RWPE2 (cell line): ENCODE data around the gene PCAT6.

ENCODE experiments used
- ATAC-seq: fragments of 200-7000 bp; cut with Tn5 transposase; 3 replicates; pipeline ENCODE4 v1.9.1; 2021; ENCODE audit warnings: low read depth
- DNase-seq: peaks from one replicate; pipeline ENCODE4 v3.0.0-alpha.2; 2020; ENCODE audit warnings: low spot score
- H3K27ac ChIP-seq: fragments of 450-650 bp; 2 replicates; pipeline ENCODE4 v1.5.1; 2017; ENCODE audit warnings: mild to moderate bottlenecking; ENCODE audit not compliant: poor library complexity, severe bottlenecking
- H3K27me3 ChIP-seq: fragments of 250-450 bp; sonication (Bioruptor Pico); 2 replicates; pipeline ENCODE4 v1.5.1; 2021; ENCODE audit warnings: mild to moderate bottlenecking, moderate library complexity; ENCODE audit not compliant: insufficient read depth, poor library complexity, severe bottlenecking
- H3K36me3 ChIP-seq: fragments of 250-450 bp; sonication (Bioruptor Pico); 2 replicates; pipeline ENCODE4 v1.5.1; 2020; ENCODE audit warnings: low read depth, mild to moderate bottlenecking, moderate library complexity
- H3K4me1 ChIP-seq: fragments of 250-450 bp; sonication (Bioruptor Pico); 2 replicates; pipeline ENCODE4 v1.5.1; 2021; ENCODE audit warnings: mild to moderate bottlenecking, moderate library complexity; ENCODE audit not compliant: insufficient read depth, poor library complexity, severe bottlenecking
- H3K4me3 ChIP-seq: fragments of 250-450 bp; sonication (Bioruptor Pico); 2 replicates; pipeline ENCODE4 v1.5.1; 2021; ENCODE audit warnings: mild to moderate bottlenecking, moderate library complexity; ENCODE audit not compliant: severe bottlenecking
- H3K9me3 ChIP-seq: fragments of 250-450 bp; sonication (Bioruptor Pico); 2 replicates; pipeline ENCODE4 v1.5.1; 2021; ENCODE audit warnings: mild to moderate bottlenecking, moderate library complexity; ENCODE audit not compliant: severe bottlenecking
- TF ChIP-seq, protein P1 (sequence below): fragments of 450-650 bp; IDR thresholded peaks from one replicate; pipeline ENCODE4 v1.5.1; 2017; ENCODE audit warnings: mild to moderate bottlenecking, moderate library complexity; ENCODE audit not compliant: poor library complexity, severe bottlenecking

Gene PCAT6

DNA sequence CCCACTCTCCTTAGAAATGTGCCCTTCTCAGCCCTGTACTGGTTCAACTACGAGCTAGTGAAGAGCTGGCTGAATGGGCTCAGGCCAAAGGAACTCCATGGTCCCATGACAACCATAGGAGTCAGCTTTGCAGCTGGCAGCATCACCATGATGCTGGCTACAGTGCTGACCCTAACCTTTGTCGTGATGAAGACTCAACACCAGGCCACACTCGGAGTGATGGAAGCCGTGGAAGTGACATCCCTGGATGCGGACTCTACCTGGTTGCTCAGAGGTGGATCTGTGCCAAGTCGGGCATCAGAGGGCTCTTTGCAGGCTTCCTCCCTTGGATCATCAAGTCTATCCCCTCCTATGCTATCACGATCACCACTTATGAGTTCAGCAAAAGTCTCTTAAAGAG is 14.1 kb upstream of the PCAT6 start:
- H3K4me3 ChIP-seq: no peak overlapping the region
- H3K27me3 ChIP-seq: no peaks in the 10 kb centered on the region
- TF ChIP-seq, protein P1, sequence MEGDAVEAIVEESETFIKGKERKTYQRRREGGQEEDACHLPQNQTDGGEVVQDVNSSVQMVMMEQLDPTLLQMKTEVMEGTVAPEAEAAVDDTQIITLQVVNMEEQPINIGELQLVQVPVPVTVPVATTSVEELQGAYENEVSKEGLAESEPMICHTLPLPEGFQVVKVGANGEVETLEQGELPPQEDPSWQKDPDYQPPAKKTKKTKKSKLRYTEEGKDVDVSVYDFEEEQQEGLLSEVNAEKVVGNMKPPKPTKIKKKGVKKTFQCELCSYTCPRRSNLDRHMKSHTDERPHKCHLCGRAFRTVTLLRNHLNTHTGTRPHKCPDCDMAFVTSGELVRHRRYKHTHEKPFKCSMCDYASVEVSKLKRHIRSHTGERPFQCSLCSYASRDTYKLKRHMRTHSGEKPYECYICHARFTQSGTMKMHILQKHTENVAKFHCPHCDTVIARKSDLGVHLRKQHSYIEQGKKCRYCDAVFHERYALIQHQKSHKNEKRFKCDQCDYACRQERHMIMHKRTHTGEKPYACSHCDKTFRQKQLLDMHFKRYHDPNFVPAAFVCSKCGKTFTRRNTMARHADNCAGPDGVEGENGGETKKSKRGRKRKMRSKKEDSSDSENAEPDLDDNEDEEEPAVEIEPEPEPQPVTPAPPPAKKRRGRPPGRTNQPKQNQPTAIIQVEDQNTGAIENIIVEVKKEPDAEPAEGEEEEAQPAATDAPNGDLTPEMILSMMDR: no peak
- H3K36me3 ChIP-seq: 0 out of 2 replicates have a peak, but pooled peaks cover 3% of the 10 kb centered on the region
- no peak overlapping the region for H3K27ac ChIP-seq
- no peak for DNase-seq
- ATAC-seq: no peak
- peaks cover 2% of the 10 kb centered on the region for H3K9me3 ChIP-seq
- no peaks in the 10 kb centered on the region for H3K4me1 ChIP-seq

DNA sequence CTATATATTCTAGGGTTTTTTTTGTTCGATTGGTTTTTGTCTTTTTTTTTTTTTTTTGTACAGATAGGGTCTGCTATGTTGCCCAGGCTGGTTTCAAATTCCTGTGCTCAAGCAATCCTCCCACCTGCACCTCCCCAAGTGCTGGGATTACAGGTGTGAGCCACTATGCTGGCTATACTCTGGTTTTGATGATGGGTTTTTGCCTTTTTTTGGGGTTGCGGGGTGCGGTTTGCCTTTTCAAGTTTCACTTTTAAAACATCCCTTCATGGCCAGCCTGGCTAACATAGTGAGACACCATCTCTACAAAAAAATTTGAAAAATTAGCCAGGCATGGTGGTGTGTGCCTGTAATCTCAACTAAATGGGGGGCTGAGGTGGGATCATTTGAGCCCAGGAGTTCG is 12.5 kb upstream of the PCAT6 start:
- no peaks in the 10 kb centered on the region for H3K27me3 ChIP-seq
- no peak overlapping the region for H3K4me3 ChIP-seq
- TF ChIP-seq, protein P1: no peak
- H3K9me3 ChIP-seq: peaks cover 2% of the 10 kb centered on the region
- no peak overlapping the region for H3K27ac ChIP-seq
- 0 out of 2 replicates have a peak, but pooled peaks cover 3% of the 10 kb centered on the region for H3K36me3 ChIP-seq
- ATAC-seq (no peak), DNase-seq (no peak)
- peaks cover 7% of the 10 kb centered on the region for H3K4me1 ChIP-seq

DNA sequence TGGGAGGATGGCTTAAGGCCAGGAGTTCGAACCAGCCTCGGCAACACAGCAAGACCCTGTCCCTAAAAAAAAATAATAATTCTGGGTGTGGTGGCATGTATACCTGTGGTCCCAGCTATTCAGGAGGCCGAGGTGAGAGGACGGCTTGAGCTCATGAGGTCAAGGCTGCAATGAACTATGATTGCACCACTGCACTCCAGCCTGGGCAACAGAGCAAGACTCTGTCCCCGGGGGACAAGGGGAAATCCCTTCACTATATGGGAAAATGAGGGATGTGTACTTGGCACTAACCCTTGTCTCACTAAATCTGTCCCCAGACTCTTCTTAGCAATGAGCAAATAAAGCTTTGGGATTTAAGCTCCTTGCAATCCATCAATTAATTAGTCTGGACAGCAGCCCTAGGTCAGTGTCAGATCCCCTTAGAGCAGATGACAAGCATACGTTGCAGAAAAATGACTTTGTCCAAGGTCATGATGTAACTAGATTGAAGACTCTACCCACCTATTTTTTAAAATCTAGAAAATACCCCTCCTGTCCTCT is 11.9 kb upstream of the PCAT6 start:
- no peak overlapping the region for H3K4me3 ChIP-seq
- DNase-seq (no peak), ATAC-seq (no peak)
- 0 out of 2 replicates have a peak, but pooled peaks cover 3% of the 10 kb centered on the region for H3K36me3 ChIP-seq
- H3K27ac ChIP-seq: no peak overlapping the region
- peaks cover 13% of the 10 kb centered on the region for H3K4me1 ChIP-seq
- peaks cover 2% of the 10 kb centered on the region for H3K9me3 ChIP-seq
- no peaks in the 10 kb centered on the region for H3K27me3 ChIP-seq
- TF ChIP-seq, protein P1: no peak

DNA sequence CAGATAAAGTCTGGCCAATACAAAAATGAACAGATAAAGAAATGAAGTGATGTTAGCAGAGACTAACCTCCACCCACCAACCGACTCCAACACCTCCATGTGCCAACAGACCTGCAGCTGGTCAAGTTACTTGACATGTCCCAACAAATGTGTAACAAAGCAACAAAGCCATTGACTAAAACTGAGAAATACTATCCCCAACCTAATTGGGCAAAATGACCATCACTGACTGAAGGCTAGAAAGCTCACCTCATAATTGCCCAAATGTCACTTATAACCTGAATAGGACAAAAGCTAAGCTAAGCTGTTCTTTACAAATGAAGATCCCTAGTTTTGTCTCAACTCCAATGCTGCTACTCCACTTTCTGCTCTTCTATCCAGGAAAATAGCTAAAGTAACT is 10.0 kb upstream of the PCAT6 start:
- Histone ChIP-seq H3K9me3 (no peaks in the 10 kb centered on the region), H3K36me3 (peaks cover 3% of the 10 kb centered on the region; the same call in 1 of the 2 replicates), H3K27me3 (no peaks in the 10 kb centered on the region), H3K27ac (no peak overlapping the region), H3K4me3 (no peak overlapping the region), H3K4me1 (peaks cover 31% of the 10 kb centered on the region)
- DNase-seq (no peak), ATAC-seq (no peak)
- TF ChIP-seq, protein P1: no peak

DNA sequence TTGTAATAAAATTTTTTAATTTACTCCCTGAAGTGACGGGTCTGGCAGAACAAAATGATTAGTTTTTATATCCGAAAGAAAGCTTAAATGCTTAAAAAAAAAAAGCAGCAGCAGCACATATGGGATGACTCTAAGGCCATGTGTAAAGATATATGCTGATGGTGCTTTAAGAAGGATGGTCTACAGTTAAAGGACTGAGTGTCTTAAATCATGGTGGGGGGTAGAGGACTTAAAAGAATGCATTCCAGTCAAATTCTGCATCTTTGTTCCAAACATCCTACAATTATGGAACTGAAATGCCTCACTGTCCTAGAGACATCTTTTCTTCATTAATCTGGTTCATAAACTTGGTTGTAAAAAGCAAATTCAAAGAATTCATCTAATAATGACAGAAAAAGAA is 9.6 kb upstream of the PCAT6 start:
- ATAC-seq (no peak), DNase-seq (no peak)
- no peaks in the 10 kb centered on the region for H3K27me3 ChIP-seq
- no peak overlapping the region for H3K27ac ChIP-seq
- H3K9me3 ChIP-seq: no peaks in the 10 kb centered on the region
- TF ChIP-seq, protein P1: no peak
- H3K4me1 ChIP-seq: peaks cover 33% of the 10 kb centered on the region
- H3K4me3 ChIP-seq: no peak overlapping the region
- H3K36me3 ChIP-seq: peaks cover 3% of the 10 kb centered on the region; the same call in 1 of the 2 replicates
